NCI-H1092 treated with DMSO at 0.1 percent for 48 hours (cell line): ENCODE data around the gene FGF22.

Experiments
- DNase-seq: peaks from one replicate; lab custom pipeline; 2025; lab: John Stamatoyannopoulos, UW

The FGF22 gene

DNA sequence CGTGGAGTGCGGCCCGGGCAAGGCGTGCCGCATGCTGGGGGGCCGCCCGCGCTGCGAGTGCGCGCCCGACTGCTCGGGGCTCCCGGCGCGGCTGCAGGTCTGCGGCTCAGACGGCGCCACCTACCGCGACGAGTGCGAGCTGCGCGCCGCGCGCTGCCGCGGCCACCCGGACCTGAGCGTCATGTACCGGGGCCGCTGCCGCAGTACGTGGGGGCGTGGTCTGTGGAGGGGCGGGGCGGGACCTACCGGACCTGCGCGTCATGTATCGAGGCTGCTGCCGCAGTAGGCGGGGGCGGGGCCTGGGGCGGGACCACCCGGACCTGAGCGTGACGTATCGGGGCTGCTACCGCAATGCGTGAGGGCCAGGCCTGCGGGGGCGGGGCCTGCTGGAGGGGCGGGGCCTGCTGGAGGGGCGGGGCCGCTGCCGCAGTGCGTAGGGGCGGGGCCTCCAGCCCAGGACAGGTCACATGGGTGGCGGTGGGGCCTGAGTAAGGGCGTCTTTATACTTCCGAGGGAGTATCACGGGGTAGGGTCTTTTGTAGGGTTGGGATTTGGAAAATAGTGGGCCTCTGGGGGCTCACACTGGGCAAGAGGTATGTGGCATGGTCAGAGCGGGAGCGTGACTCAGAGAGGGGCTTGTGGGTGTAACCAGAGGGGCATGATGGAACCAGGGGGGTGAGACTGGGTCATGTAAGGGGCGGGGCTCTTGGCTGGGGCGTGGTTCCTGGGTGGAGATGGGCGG, 40.8 kb downstream of the FGF22 start:
- peak; percentile 98 for DNase-seq

DNA sequence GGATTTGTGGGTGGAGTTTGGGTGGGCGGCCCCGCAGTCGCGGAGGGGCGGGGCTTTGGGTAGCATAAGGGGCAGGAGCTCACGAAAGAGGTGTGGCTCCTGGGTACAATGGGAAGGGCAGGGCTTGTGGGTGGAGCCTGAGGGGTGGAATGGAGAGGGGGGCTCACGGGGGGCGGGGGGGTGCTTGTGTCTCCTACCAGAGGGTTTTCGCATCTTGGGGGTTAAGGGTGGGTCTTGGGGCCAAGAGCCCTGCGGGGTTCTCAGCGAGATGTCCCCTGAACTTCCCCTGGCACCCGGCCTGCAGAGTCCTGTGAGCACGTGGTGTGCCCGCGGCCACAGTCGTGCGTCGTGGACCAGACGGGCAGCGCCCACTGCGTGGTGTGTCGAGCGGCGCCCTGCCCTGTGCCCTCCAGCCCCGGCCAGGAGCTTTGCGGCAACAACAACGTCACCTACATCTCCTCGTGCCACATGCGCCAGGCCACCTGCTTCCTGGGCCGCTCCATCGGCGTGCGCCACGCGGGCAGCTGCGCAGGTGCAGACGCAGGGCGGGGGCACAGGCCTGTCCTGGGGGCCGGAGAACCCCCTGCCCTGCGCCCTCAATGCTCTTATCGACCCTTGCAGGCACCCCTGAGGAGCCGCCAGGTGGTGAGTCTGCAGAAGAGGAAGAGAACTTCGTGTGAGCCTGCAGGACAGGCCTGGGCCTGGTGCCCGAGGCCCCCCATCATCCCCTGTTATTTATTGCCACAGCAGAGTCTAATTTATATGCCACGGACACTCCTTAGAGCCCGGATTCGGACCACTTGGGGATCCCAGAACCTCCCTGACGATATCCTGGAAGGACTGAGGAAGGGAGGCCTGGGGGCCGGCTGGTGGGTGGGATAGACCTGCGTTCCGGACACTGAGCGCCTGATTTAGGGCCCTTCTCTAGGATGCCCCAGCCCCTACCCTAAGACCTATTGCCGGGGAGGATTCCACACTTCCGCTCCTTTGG, 41.6 kb downstream of the FGF22 start:
- DNase-seq = no peak

DNA sequence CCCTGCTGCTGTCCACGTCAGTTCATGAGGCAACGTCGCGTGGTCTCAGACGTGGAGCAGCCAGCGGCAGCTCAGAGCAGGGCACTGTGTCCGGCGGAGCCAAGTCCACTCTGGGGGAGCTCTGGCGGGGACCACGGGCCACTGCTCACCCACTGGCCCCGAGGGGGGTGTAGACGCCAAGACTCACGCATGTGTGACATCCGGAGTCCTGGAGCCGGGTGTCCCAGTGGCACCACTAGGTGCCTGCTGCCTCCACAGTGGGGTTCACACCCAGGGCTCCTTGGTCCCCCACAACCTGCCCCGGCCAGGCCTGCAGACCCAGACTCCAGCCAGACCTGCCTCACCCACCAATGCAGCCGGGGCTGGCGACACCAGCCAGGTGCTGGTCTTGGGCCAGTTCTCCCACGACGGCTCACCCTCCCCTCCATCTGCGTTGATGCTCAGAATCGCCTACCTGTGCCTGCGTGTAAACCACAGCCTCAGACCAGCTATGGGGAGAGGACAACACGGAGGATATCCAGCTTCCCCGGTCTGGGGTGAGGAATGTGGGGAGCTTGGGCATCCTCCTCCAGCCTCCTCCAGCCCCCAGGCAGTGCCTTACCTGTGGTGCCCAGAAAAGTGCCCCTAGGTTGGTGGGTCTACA, 43.1 kb downstream of the FGF22 start:
- DNase-seq = no peak

DNA sequence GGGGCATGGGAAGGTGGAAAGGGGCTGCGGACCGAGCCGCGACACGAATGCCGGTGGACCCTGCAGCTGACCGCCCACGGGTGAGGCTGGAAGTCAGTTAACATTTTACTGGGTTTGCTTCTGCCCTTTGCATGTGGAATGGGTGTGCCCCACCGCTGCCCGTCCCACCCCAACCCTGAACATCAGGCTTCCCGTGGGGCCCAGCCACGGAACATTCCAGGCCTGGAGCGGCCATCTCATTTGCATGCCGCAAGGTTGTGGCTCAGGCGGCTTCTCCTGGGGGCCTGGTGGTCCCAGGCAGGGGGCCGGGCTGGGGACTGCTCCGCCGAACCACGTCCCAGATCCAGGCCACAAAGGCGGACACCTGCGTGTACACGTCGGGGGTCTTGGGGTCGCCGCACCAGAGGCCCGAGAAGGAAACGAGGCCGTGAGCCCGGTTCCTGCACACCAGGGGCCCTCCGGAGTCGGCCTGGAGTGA, 45.8 kb downstream of the FGF22 start:
- DNase-seq = no peak

DNA sequence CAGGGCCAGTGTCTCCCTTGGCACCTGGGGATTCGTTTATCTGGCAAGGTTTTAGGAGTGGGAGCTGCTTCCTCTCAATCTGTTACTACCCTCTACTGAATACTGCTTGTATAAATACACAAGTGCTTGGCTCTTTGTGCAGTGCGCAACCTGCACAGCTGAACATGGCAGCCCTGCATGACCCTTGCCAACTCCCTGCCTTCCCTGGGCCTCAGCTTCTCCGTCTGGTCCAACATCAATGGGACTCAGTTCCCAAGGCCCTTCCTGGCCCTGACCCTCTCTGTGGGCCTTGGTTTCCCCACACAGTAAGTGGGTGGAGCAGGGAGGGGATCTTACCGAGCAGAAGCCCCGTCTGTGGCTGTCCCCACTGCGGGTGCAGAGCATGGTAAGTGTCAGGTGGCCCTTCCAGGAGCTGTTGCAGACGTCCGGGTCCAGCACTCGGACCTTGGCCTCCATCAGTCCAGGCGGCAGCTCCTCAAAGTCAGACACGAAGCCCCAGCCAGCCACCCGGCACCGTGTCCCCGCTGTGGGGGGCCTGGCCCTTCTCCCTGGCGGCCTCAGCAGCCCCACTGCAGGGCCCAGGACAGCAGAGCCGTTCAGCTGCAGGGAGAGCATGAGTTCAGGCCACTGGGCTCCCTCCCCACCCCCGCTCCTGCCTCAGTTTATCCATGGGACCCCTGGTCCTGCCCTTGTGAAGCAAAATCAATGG, 47.1 kb downstream of the FGF22 start:
- DNase-seq = no peak

DNA sequence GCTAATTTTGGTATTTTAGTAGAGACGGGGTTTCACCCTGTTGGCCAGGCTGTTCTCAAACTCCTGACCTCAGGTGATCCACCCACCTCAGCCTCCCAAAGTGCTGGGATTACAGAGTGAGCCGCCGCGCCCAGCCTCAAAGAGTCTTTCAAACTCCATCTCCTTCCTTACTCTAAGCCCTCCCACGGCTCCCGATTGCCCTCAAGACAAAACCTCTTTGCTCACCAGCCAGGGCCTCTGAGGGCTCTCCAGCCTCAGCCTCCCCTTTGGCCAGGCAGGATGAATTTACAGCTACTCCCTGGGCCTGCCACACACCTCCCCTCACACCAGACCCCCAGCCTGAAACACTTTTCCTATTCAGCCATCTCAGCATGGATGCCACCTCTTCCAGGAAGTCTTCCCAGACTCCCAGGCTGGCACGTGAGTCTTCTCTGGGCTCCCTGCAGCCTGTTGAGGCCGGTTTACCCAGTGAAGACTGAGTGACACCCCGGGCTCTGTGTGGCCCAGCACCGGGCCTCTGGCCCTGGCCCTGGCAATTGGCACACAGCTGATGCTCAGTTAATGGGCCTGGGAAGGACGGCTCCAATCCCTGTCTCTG, 48.0 kb downstream of the FGF22 start:
- no peak for DNase-seq

DNA sequence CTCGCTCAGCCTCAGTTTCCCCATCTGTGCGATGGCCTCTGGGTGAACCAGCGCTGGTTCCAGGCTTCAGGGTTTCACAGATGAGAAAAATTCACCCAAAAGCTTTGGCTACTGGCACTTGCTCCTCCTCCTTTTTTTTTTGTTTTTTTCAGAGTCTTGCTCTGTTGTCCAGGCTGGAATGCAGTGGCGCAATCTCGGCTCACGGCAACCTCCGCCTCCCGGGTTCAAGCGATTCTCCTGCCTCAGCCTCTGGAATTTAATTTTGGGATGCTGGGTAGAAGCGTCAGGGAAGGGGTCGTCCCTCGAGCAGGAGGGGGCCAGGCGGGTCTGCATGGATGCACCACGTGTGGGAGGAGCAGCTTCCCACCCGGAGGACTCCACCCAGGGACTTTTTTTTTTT, 48.5 kb downstream of the FGF22 start:
- no peak for DNase-seq

DNA sequence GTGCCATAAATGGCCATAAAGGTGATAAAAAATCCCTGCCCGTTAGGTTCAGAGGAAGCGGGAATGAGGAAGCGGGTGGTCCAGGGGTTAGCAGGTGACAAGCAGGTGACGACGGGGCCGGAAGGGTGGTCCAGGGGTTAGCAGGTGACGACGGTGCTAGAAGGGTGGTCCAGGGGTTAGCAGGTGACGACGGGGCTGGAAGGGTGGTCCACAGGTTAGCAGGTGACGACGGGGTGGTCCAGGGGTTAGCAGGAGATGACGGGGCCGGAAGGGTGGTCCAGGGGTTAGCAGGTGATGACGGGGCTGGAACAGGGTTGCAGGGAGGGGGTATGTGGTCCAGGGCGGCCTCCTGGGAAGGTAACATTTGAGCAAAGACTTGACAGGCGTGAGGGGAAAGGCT, 49.3 kb downstream of the FGF22 start:
- no peak for DNase-seq

DNA sequence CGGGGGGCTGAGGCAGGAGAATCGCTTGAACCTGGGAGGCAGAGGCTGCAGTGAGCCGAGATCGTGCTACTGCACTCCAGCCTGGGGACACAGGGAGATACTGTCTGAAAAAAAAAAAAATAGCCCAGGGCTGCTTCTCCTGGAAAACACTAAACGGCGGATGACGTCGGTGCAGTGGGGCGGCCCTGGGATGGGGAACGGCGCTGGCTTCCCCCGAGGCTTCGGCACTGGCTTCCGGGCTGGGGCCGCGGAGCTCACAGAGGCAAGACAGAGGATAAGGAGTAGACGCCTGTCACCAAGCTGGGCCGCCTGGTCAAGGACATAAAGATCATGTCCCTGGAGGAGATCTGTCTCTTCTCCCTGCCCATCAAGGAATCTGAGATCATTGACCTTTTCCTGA, 50.5 kb downstream of the FGF22 start:
- DNase-seq = no peak
